ENCODE data around the gene PFDN4.

PFDN4 gene

DNA sequence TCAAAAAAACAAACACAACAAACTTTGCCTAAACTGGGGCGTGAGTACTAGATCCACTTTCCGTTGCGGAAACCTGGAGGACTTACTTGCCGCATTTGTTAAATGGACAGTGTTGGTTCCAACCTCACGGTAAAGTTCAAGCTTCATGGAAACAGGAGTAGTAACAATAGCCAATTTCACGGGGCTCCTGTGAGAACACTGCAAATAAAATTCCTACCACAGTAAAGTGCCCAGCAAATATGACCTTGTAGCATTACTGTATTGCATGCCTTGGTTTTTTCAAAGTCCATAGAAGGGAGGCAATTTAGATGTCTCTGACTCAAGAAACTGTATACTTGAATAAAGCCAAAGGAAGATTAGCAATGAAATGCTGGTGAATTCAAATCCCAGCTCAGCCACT lies 30.5 kb upstream of the PFDN4 start:
- H3K9ac ChIP-seq (ENCODE audit: low read depth, low read length) = no peak overlapping the region
- H3K27ac ChIP-seq (ENCODE audit: low read length) = no peak overlapping the region
- H3K4me1 ChIP-seq (ENCODE audit: insufficient read depth, low read length) = no peaks in the 10 kb centered on the region
- H3K27me3 ChIP-seq (ENCODE audit: insufficient read depth, low read length) = peaks cover 46% of the 10 kb centered on the region
- H3K9me3 ChIP-seq (ENCODE audit: insufficient read depth, low read depth, low read length) = no peaks in the 10 kb centered on the region
- no peak overlapping the region for H3K4me3 ChIP-seq (ENCODE audit: low read length)
- no peaks in the 10 kb centered on the region for H3K36me3 ChIP-seq (ENCODE audit: insufficient read depth, low read depth, low read length)

DNA sequence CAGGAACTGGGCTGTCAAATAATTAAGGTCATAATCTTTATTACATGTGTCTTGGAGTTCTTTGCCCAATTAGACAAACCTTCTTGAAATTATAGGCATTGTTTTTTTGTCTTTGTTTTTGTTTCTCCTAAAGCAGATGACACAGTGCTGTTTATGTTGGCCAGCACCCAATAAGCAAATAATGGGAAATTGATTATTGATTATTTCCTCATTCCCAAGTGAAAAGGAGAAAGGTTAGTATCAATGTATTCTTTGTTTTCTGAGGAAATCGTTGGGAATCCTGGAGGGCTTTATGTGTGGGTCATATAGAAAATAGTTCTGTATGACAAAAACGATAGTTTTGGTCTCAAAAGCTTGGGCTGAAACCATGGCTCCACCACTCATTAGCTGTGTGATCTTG lies 29.6 kb upstream of the PFDN4 start:
- Histone ChIP-seq H3K36me3 (ENCODE audit: insufficient read depth, low read depth, low read length) (no peaks in the 10 kb centered on the region), H3K9ac (ENCODE audit: low read depth, low read length) (no peak overlapping the region), H3K9me3 (ENCODE audit: insufficient read depth, low read depth, low read length) (no peaks in the 10 kb centered on the region), H3K4me3 (ENCODE audit: low read length) (no peak overlapping the region), H3K27ac (ENCODE audit: low read length) (no peak overlapping the region), H3K27me3 (ENCODE audit: insufficient read depth, low read length) (peaks cover 37% of the 10 kb centered on the region), H3K4me1 (ENCODE audit: insufficient read depth, low read length) (no peaks in the 10 kb centered on the region)

GRCh38 chr20:54179946-54180345 lies 27.9 kb upstream of the PFDN4 start:
- H3K4me3 ChIP-seq (ENCODE audit: low read length) = no peak overlapping the region
- H3K9me3 ChIP-seq (ENCODE audit: insufficient read depth, low read depth, low read length) = no peaks in the 10 kb centered on the region
- no peak overlapping the region for H3K27ac ChIP-seq (ENCODE audit: low read length)
- H3K36me3 ChIP-seq (ENCODE audit: insufficient read depth, low read depth, low read length) = no peaks in the 10 kb centered on the region
- H3K4me1 ChIP-seq (ENCODE audit: insufficient read depth, low read length) = no peaks in the 10 kb centered on the region
- no peak overlapping the region for H3K9ac ChIP-seq (ENCODE audit: low read depth, low read length)
- peaks cover 20% of the 10 kb centered on the region for H3K27me3 ChIP-seq (ENCODE audit: insufficient read depth, low read length)

- H3K9ac ChIP-seq (ENCODE audit: low read depth, low read length) = no peak overlapping the region
- H3K36me3 ChIP-seq (ENCODE audit: insufficient read depth, low read depth, low read length) = no peaks in the 10 kb centered on the region
- no peaks in the 10 kb centered on the region for H3K4me1 ChIP-seq (ENCODE audit: insufficient read depth, low read length)
- no peak overlapping the region for H3K27ac ChIP-seq (ENCODE audit: low read length)
- H3K27me3 ChIP-seq (ENCODE audit: insufficient read depth, low read length) = peaks cover 10% of the 10 kb centered on the region
- no peaks in the 10 kb centered on the region for H3K9me3 ChIP-seq (ENCODE audit: insufficient read depth, low read depth, low read length)
- no peak overlapping the region for H3K4me3 ChIP-seq (ENCODE audit: low read length)
Observed at GRCh38 chr20:54180931-54181330, 27.0 kb upstream of the PFDN4 start.

- Histone ChIP-seq H3K36me3 (ENCODE audit: insufficient read depth, low read depth, low read length) (no peaks in the 10 kb centered on the region), H3K9ac (ENCODE audit: low read depth, low read length) (no peak overlapping the region), H3K9me3 (ENCODE audit: insufficient read depth, low read depth, low read length) (no peaks in the 10 kb centered on the region), H3K4me1 (ENCODE audit: insufficient read depth, low read length) (no peaks in the 10 kb centered on the region), H3K4me3 (ENCODE audit: low read length) (no peak overlapping the region), H3K27me3 (ENCODE audit: insufficient read depth, low read length) (no peaks in the 10 kb centered on the region; the same call in 1 of the 2 replicates), H3K27ac (ENCODE audit: low read length) (no peak overlapping the region)
Observed at GRCh38 chr20:54184071-54184470, 23.8 kb upstream of the PFDN4 start.

GRCh38 chr20:54184904-54185626 lies 22.8 kb upstream of the PFDN4 start:
- H3K36me3 ChIP-seq (ENCODE audit: insufficient read depth, low read depth, low read length) = no peaks in the 10 kb centered on the region
- H3K4me1 ChIP-seq (ENCODE audit: insufficient read depth, low read length) = no peaks in the 10 kb centered on the region
- no peak overlapping the region for H3K9ac ChIP-seq (ENCODE audit: low read depth, low read length)
- no peaks in the 10 kb centered on the region for H3K9me3 ChIP-seq (ENCODE audit: insufficient read depth, low read depth, low read length)
- no peak overlapping the region for H3K4me3 ChIP-seq (ENCODE audit: low read length)
- H3K27ac ChIP-seq (ENCODE audit: low read length) = no peak overlapping the region
- no peaks in the 10 kb centered on the region; the same call in 1 of the 2 replicates for H3K27me3 ChIP-seq (ENCODE audit: insufficient read depth, low read length)

GRCh38 chr20:54188132-54188849 lies 19.6 kb upstream of the PFDN4 start:
- Histone ChIP-seq H3K4me1 (ENCODE audit: insufficient read depth, low read length) (no peaks in the 10 kb centered on the region), H3K27me3 (ENCODE audit: insufficient read depth, low read length) (no peaks in the 10 kb centered on the region), H3K27ac (ENCODE audit: low read length) (no peak overlapping the region), H3K36me3 (ENCODE audit: insufficient read depth, low read depth, low read length) (no peaks in the 10 kb centered on the region), H3K4me3 (ENCODE audit: low read length) (no peak overlapping the region), H3K9me3 (ENCODE audit: insufficient read depth, low read depth, low read length) (no peaks in the 10 kb centered on the region), H3K9ac (ENCODE audit: low read depth, low read length) (no peak overlapping the region)

- no peak overlapping the region for H3K9ac ChIP-seq (ENCODE audit: low read depth, low read length)
- no peak overlapping the region for H3K27ac ChIP-seq (ENCODE audit: low read length)
Observed at GRCh38 chr20:54189630-54190029, 18.3 kb upstream of the PFDN4 start.

GRCh38 chr20:54190217-54190616 lies 17.7 kb upstream of the PFDN4 start:
- Histone ChIP-seq H3K9ac (ENCODE audit: low read depth, low read length) (no peak overlapping the region), H3K27me3 (ENCODE audit: insufficient read depth, low read length) (no peaks in the 10 kb centered on the region), H3K36me3 (ENCODE audit: insufficient read depth, low read depth, low read length) (no peaks in the 10 kb centered on the region), H3K27ac (ENCODE audit: low read length) (no peak overlapping the region), H3K4me1 (ENCODE audit: insufficient read depth, low read length) (no peaks in the 10 kb centered on the region), H3K4me3 (ENCODE audit: low read length) (no peak overlapping the region), H3K9me3 (ENCODE audit: insufficient read depth, low read depth, low read length) (no peaks in the 10 kb centered on the region)

More at GRCh38 chr20:54189630-54190029, 18.3 kb upstream of the PFDN4 start:
- Histone ChIP-seq H3K9me3 (ENCODE audit: insufficient read depth, low read depth, low read length) (no peaks in the 10 kb centered on the region), H3K36me3 (ENCODE audit: insufficient read depth, low read depth, low read length) (no peaks in the 10 kb centered on the region), H3K4me3 (ENCODE audit: low read length) (no peak overlapping the region), H3K27me3 (ENCODE audit: insufficient read depth, low read length) (no peaks in the 10 kb centered on the region), H3K4me1 (ENCODE audit: insufficient read depth, low read length) (no peaks in the 10 kb centered on the region)

GRCh38 chr20:54193817-54194216 lies 14.1 kb upstream of the PFDN4 start:
- Histone ChIP-seq H3K4me3 (ENCODE audit: low read length) (no peak overlapping the region), H3K9ac (ENCODE audit: low read depth, low read length) (no peak overlapping the region), H3K9me3 (ENCODE audit: insufficient read depth, low read depth, low read length) (no peaks in the 10 kb centered on the region), H3K27ac (ENCODE audit: low read length) (no peak overlapping the region), H3K4me1 (ENCODE audit: insufficient read depth, low read length) (no peaks in the 10 kb centered on the region), H3K36me3 (ENCODE audit: insufficient read depth, low read depth, low read length) (no peaks in the 10 kb centered on the region), H3K27me3 (ENCODE audit: insufficient read depth, low read length) (no peaks in the 10 kb centered on the region)

DNA sequence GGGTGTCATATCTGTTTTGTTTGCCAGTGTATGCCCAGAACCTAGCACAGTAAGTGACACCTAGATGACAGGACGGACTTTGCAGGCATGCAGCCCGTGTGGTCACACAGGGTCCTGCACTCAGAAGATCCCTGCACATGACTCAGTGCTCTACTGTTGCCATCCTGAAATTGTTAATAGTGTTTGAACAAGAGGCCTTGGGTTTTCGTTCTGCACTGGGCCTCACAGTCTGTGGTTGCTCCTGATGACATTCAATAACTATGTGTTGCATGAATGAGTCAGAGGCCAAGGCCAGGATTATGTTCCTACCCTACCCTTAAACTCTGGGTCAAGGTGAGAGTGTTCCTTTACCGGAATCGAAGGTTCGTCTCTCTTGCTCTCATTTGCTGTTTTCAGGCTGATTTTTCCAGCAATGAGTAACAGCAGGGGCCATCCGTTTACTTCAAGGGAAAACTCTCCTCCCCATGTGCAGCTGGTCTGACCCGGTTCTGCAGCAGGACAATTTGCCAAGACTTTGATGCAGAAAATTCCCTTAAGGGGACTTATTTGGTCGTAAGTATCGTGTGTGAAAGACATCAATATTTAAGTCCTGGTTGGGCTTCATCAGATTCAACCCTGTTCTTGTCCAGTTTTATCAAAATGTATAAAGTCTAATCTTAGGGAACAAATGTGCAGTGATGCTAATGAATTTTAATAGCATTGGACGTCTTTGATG lies 13.0 kb upstream of the PFDN4 start:
- no peaks in the 10 kb centered on the region for H3K9me3 ChIP-seq (ENCODE audit: insufficient read depth, low read depth, low read length)
- H3K4me3 ChIP-seq (ENCODE audit: low read length) = no peak overlapping the region
- H3K27me3 ChIP-seq (ENCODE audit: insufficient read depth, low read length) = no peaks in the 10 kb centered on the region
- H3K4me1 ChIP-seq (ENCODE audit: insufficient read depth, low read length) = no peaks in the 10 kb centered on the region
- H3K9ac ChIP-seq (ENCODE audit: low read depth, low read length) = no peak overlapping the region
- H3K27ac ChIP-seq (ENCODE audit: low read length) = no peak overlapping the region
- H3K36me3 ChIP-seq (ENCODE audit: insufficient read depth, low read depth, low read length) = no peaks in the 10 kb centered on the region

Measured in iPS-20b (cell line).